Astrocyte (in vitro differentiated cells and primary cell): Measurements from ENCODE around the gene EML5. TPM values are rescaled to one million over a fixed set of nuclear protein-coding genes. Genes with fewer than 3 reads are reported as not detected.

Source experiments
- DNase-seq: peaks from one replicate; pipeline ENCODE4 v3.0.0-alpha.2; 2010; ENCODE audit warnings: low read depth
- FAIRE-seq: peaks from 2 replicates; lab custom pipeline; 2011; peaks lifted over from hg19 to GRCh38; lab: Jason Lieb, UNC
- H2AFZ ChIP-seq: 2 replicates; pipeline ENCODE4 v1.6.0; 2012; ENCODE audit warnings: low read depth, low read length, inconsistent platforms
- H3K27ac ChIP-seq: 2 replicates; pipeline ENCODE4 v1.5.1; 2011; ENCODE audit warnings: low read depth, low read length, inconsistent platforms
- H3K27me3 ChIP-seq: 2 replicates; pipeline ENCODE4 v1.6.0; 2011; ENCODE audit warnings: low read length, inconsistent platforms; ENCODE audit not compliant: insufficient read depth
- H3K36me3 ChIP-seq: 2 replicates; pipeline ENCODE4 v1.5.1; 2011; ENCODE audit warnings: low read length, inconsistent platforms; ENCODE audit not compliant: insufficient read depth
- H3K4me1 ChIP-seq: 2 replicates; pipeline ENCODE4 v1.5.1; 2011; ENCODE audit warnings: low read length, inconsistent platforms; ENCODE audit not compliant: insufficient read depth
- H3K4me2 ChIP-seq: 2 replicates; pipeline ENCODE4 v1.6.0; 2012; ENCODE audit warnings: low read length, inconsistent platforms
- H3K4me3 ChIP-seq: 2 replicates; pipeline ENCODE4 v1.5.1; 2011; ENCODE audit warnings: low read depth, mild to moderate bottlenecking, low read length, inconsistent platforms; ENCODE audit not compliant: insufficient read depth
- H3K79me2 ChIP-seq: 2 replicates; pipeline ENCODE4 v1.6.0; 2012; ENCODE audit warnings: mild to moderate bottlenecking, low read length, inconsistent platforms; ENCODE audit not compliant: insufficient read depth
- H3K9ac ChIP-seq: 2 replicates; pipeline ENCODE4 v1.6.0; 2012; ENCODE audit warnings: mild to moderate bottlenecking, low read length, inconsistent platforms
- H3K9me3 ChIP-seq: 2 replicates; pipeline ENCODE4 v1.5.1; 2012; ENCODE audit warnings: low read depth, mild to moderate bottlenecking, low read length, inconsistent platforms; ENCODE audit not compliant: insufficient read depth
- H4K20me1 ChIP-seq: 2 replicates; pipeline ENCODE4 v1.6.0; 2012; ENCODE audit warnings: low read length, inconsistent platforms; ENCODE audit not compliant: insufficient read depth
- H3K27ac Mint-ChIP-seq: one replicate; pipeline ENCODE4 v1.8.0; 2021; ENCODE audit warnings: mild to moderate bottlenecking, mixed read lengths; ENCODE audit not compliant: unreplicated experiment
- H3K27me3 Mint-ChIP-seq: one replicate; pipeline ENCODE4 v1.8.0; 2021; ENCODE audit warnings: low read depth, mixed read lengths; ENCODE audit not compliant: unreplicated experiment
- H3K36me3 Mint-ChIP-seq: one replicate; pipeline ENCODE4 v1.8.0; 2021; ENCODE audit warnings: low read depth, mixed read lengths; ENCODE audit not compliant: unreplicated experiment
- H3K4me1 Mint-ChIP-seq: one replicate; pipeline ENCODE4 v1.8.0; 2021; ENCODE audit warnings: low read depth, mixed read lengths; ENCODE audit not compliant: unreplicated experiment
- H3K4me3 Mint-ChIP-seq: one replicate; pipeline ENCODE4 v1.8.0; 2021; ENCODE audit warnings: mild to moderate bottlenecking, moderate library complexity, mixed read lengths; ENCODE audit not compliant: unreplicated experiment
- H3K9me3 Mint-ChIP-seq: one replicate; pipeline ENCODE4 v1.8.0; 2021; ENCODE audit warnings: mild to moderate bottlenecking, mixed read lengths; ENCODE audit not compliant: unreplicated experiment
- CTCF ChIP-seq: IDR thresholded peaks from 2 replicates; pipeline ENCODE4 v1.5.1; 2011; ENCODE audit warnings: low read depth, mild to moderate bottlenecking, inconsistent platforms, low read length, moderate library complexity; ENCODE audit not compliant: insufficient read depth
- EZH2 ChIP-seq: IDR thresholded peaks from 2 replicates; pipeline ENCODE4 v1.6.1; 2012; ENCODE audit warnings: mild to moderate bottlenecking, low read length, inconsistent platforms; ENCODE audit not compliant: insufficient read depth
- total RNA-seq: library from RNA; stranded (reverse); gene quantifications from 2 replicates; pipeline ENCODE4 v1.2.1, GENCODE V29; 2021

The EML5 gene
- total RNA-seq, 1 donor from 2014 or later: 0.05 TPM

GRCh38 chr14:88707088-88707487 is 85.7 kb downstream of the EML5 start:
- Mint-ChIP-seq H3K27ac (no peak overlapping the region), H3K4me3 (no peak overlapping the region), H3K4me1 (no peaks in the 10 kb centered on the region), H3K9me3 (no peaks in the 10 kb centered on the region), H3K27me3 (peaks cover 3% of the 10 kb centered on the region), H3K36me3 (no peaks in the 10 kb centered on the region)
- Histone ChIP-seq H3K27ac (no peak overlapping the region), H3K4me2 (no peak overlapping the region), H3K36me3 (no peaks in the 10 kb centered on the region), H3K9ac (no peak overlapping the region), H3K27me3 (no peaks in the 10 kb centered on the region), H4K20me1 (no peaks in the 10 kb centered on the region), H2AFZ (no peak overlapping the region), H3K4me3 (no peak overlapping the region), H3K9me3 (no peaks in the 10 kb centered on the region), H3K4me1 (no peaks in the 10 kb centered on the region), H3K79me2 (no peaks in the 10 kb centered on the region)
- FAIRE-seq: no peak
- TF ChIP-seq CTCF (no peak), EZH2 (no peak)
- DNase-seq: no peak

- Mint-ChIP-seq H3K36me3 (no peaks in the 10 kb centered on the region), H3K4me3 (no peak overlapping the region), H3K9me3 (no peaks in the 10 kb centered on the region), H3K27me3 (peaks cover 3% of the 10 kb centered on the region), H3K27ac (no peak overlapping the region), H3K4me1 (no peaks in the 10 kb centered on the region)
- Histone ChIP-seq H3K27me3 (no peaks in the 10 kb centered on the region), H3K9me3 (no peaks in the 10 kb centered on the region), H4K20me1 (no peaks in the 10 kb centered on the region), H3K4me1 (no peaks in the 10 kb centered on the region), H2AFZ (no peak overlapping the region), H3K79me2 (no peaks in the 10 kb centered on the region), H3K9ac (no peak overlapping the region), H3K27ac (no peak overlapping the region), H3K4me2 (no peak overlapping the region), H3K36me3 (no peaks in the 10 kb centered on the region), H3K4me3 (no peak overlapping the region)
- FAIRE-seq (no peak), DNase-seq (peak; percentile 42)
- TF ChIP-seq CTCF (no peak), EZH2 (no peak)
Observed at GRCh38 chr14:88706425-88706824, 86.3 kb downstream of the EML5 start.

- no peaks in the 10 kb centered on the region for H3K27me3 ChIP-seq
- Mint-ChIP-seq H3K27me3 (peaks cover 5% of the 10 kb centered on the region), H3K27ac (no peak overlapping the region), H3K4me3 (no peak overlapping the region), H3K36me3 (no peaks in the 10 kb centered on the region), H3K9me3 (no peaks in the 10 kb centered on the region), H3K4me1 (no peaks in the 10 kb centered on the region)
- H3K4me3 ChIP-seq: no peak overlapping the region
- FAIRE-seq (no peak), DNase-seq (no peak)
- no peak overlapping the region for H3K9ac ChIP-seq
- H3K9me3 ChIP-seq: no peaks in the 10 kb centered on the region
- no peaks in the 10 kb centered on the region for H3K36me3 ChIP-seq
- TF ChIP-seq EZH2 (no peak), CTCF (no peak)
- H3K27ac ChIP-seq: no peak overlapping the region
- no peaks in the 10 kb centered on the region for H4K20me1 ChIP-seq
- H3K4me1 ChIP-seq: no peaks in the 10 kb centered on the region
- H2AFZ ChIP-seq: no peak overlapping the region
- H3K4me2 ChIP-seq: no peak overlapping the region
- no peaks in the 10 kb centered on the region for H3K79me2 ChIP-seq
Observed at GRCh38 chr14:88698651-88699050, 94.1 kb downstream of the EML5 start.
